AG09319 (cell line): ENCODE measurements around the gene GJB2.

Experiments used
- DNase-seq: peaks from one replicate; pipeline ENCODE4 v3.0.0-alpha.2; 2010; ENCODE audit warnings: low read depth; ENCODE audit errors: extremely low read depth
- TF ChIP-seq, protein P1 (sequence below): IDR thresholded peaks from 2 replicates; pipeline ENCODE4 v1.5.1; 2011; ENCODE audit warnings: low read depth, mild to moderate bottlenecking, inconsistent platforms, low read length, moderate library complexity

Gene GJB2

DNA sequence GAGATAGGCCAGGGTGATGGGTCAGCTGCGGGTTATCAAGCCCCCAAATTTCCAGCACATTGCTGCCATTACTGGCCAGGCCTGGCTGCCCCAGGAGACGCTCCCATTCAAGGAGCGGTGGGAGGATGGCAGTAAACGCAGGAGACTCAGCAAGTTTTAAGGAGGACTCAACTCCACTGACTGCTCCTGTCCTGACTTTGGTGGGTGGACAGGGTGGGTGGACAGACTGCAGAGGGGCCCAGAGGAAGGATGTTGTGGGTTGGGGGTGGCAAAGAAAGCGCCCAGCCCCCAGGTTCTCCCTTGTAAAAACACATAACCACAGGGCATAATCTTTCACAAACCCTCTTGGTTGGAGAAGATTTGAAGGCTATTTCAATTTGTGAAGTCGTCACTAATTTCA is 35.0 kb upstream of the GJB2 start:
- DNase-seq, result no peak
- TF ChIP-seq, protein P1, sequence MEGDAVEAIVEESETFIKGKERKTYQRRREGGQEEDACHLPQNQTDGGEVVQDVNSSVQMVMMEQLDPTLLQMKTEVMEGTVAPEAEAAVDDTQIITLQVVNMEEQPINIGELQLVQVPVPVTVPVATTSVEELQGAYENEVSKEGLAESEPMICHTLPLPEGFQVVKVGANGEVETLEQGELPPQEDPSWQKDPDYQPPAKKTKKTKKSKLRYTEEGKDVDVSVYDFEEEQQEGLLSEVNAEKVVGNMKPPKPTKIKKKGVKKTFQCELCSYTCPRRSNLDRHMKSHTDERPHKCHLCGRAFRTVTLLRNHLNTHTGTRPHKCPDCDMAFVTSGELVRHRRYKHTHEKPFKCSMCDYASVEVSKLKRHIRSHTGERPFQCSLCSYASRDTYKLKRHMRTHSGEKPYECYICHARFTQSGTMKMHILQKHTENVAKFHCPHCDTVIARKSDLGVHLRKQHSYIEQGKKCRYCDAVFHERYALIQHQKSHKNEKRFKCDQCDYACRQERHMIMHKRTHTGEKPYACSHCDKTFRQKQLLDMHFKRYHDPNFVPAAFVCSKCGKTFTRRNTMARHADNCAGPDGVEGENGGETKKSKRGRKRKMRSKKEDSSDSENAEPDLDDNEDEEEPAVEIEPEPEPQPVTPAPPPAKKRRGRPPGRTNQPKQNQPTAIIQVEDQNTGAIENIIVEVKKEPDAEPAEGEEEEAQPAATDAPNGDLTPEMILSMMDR, result no peak

DNA sequence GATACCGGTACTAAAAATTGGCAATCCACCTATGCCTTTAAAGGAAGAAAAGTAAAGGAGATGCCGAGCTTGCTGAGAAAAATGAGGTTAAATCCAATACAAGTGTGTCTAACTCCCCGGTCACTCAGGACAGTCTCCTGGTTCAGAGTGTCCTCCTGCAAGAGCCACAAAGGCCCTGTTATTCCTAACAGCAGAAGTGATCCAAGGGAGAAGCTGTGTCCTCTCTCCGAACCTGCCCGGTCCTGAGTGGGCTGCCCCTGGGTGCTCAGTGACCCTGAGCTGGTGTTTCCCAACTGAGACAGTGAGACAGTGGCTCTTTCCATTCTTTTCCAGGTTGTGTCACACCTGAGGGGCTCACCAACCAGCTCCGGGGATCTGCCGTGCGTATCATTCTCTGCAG is 34.5 kb upstream of the GJB2 start:
- DNase-seq, result no peak
- TF ChIP-seq, protein P1, result no peak

DNA sequence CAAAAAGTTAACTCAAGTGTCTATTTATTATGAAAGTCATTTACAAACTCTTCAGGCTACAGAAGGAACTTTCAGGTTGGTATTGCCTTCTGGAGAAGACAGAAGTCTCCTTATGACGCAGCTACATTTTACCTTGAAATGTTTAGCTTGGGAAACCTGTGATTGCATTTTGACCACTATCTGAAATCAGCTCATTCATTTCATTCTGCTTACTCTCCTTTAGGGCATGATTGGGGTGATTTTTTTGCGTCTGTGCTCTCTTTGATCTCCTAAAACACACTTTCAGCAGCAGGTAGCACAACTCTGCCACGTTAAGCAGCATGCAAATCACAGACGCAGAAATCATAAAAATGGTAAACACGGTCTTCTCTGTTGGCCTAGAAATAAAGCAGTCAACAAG is 29.8 kb upstream of the GJB2 start:
- no peak for DNase-seq
- TF ChIP-seq, protein P1, result no peak

GRCh38 chr13:20221772-20222171 is 29.0 kb upstream of the GJB2 start:
- no peak for DNase-seq
- TF ChIP-seq, protein P1, result no peak

DNA sequence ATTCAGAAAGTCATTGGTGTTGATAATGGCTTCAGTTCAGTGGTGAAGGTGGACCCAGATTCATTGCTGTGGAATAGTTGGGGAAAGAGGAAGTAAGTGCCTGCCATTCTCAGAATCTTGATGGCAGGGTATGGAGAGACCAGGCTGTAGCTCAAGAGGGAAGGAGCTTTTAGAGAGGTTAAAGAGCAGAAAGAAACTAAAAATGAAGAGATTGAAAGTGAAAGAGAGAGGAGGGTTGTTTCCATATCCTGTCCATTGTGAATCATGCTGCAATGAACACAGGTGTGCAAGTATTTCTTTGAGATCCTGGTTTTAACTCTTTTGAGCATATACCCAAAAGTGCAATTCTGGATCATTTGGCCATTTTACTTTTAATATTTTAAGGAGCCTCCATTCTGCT is 26.8 kb upstream of the GJB2 start:
- DNase-seq, result no peak
- TF ChIP-seq, protein P1, result no peak

- TF ChIP-seq, protein P1, result no peak
- DNase-seq, result no peak
Observed at GRCh38 chr13:20217168-20217567, 24.4 kb upstream of the GJB2 start.

DNA sequence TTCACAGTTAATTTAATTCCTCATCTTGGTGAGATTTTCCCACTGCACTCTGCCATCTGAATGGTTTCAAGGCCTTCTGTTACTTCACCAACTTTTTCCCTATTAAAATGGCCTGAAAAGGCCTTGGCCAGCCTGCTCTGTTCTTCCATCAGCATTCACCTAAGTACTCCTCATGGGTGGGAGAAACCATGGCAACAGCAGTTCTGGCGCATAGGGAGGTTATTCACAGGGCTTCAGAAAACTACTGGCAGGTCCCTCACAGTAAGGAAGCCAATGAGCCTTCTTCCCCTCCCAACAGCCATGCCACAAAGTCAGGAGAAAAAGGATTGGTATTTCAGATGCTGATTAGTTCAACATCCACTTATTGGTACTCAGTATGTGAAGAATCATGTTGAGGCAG is 17.2 kb upstream of the GJB2 start:
- no peak for DNase-seq
- TF ChIP-seq, protein P1, result no peak
